H1 (cell line): Measurements from ENCODE around the gene AGAP1.

Experiments used
- ATF2 ChIP-seq: IDR thresholded peaks from 2 replicates; pipeline ENCODE4 v1.6.1; 2012; ENCODE audit warnings: low read length, inconsistent platforms
- EZH2 ChIP-seq: fragments of 200-600 bp; sonication (generic); IDR thresholded peaks from 2 replicates; pipeline ENCODE4 v1.7.1; 2012; ENCODE audit warnings: low read depth, mild to moderate bottlenecking, moderate library complexity, low read length, inconsistent platforms; ENCODE audit not compliant: severe bottlenecking
- POLR2A ChIP-seq, 2 experiments: IDR thresholded peaks; 1 replicate in 1 of 2; 2 replicates in 1 of 2; pipeline ENCODE4 v1.6.1; 2011; ENCODE audit warnings: low read depth in 2 of 2, low read length in 2 of 2, mild to moderate bottlenecking in 2 of 2; ENCODE audit errors: control extremely low read depth in 1 of 2
- SIN3A ChIP-seq, 2 experiments: IDR thresholded peaks in 1 of 2; conservative IDR thresholded peaks in 1 of 2; 2 replicates each; pipeline ENCODE4 v1.6.1; 2011 to 2012; ENCODE audit warnings: low read length in 2 of 2, improper control_type of control experiment in 1 of 2, low read depth in 1 of 2, mild to moderate bottlenecking in 1 of 2

GRCh38 chr2:235609746-235610145 lies 115.9 kb downstream of the AGAP1 start:
- TF ChIP-seq EZH2: no peak
- TF ChIP-seq SIN3A (conservative IDR thresholded peaks at IDR 0.05 in 1 of 2, IDR thresholded peaks at IDR 0.05 in 1 of 2; ENCODE audit: low read depth in 1 of 2, low read length in 2 of 2): no peak
- TF ChIP-seq ATF2: no peak
- no peak for TF ChIP-seq POLR2A (IDR thresholded peaks at IDR 0.05; ENCODE audit: control extremely low read depth in 1 of 2, low read depth in 2 of 2, low read length in 2 of 2)
